Stomach (tissue), 9 donors: Measurements from ENCODE around the gene SRSF1. TPM values are rescaled to one million over a fixed set of nuclear protein-coding genes. Genes with fewer than 3 reads are reported as not detected.

Experiments
- DNase-seq, 2 donors: peaks; one replicate each; pipeline versions ENCODE4 v3.0.0 to v3.0.0-alpha.2; 2013 to 2019
- H3K27ac ChIP-seq, 5 donors: fragments of 200-600 bp in 4 of 5; sonication (generic) in 4 of 5; one replicate each; pipeline ENCODE4 v1.5.1; 2013 to 2019; ENCODE audit warnings: mild to moderate bottlenecking in 1 of 5, moderate library complexity in 1 of 5
- H3K27me3 ChIP-seq, 3 donors: fragments of 200-600 bp; sonication (generic); one replicate each; pipeline ENCODE4 v1.5.1; 2017 to 2019; ENCODE audit warnings: mixed run types in 1 of 3
- H3K36me3 ChIP-seq, 4 donors: fragments of 200-600 bp; sonication (generic); 1 replicate in 3 of 4; 2 replicates in 1 of 4; pipeline ENCODE4 v1.5.1; 2016 to 2019
- H3K4me1 ChIP-seq, 4 donors: fragments of 200-600 bp; sonication (generic); one replicate each; pipeline ENCODE4 v1.5.1; 2016 to 2019
- H3K4me3 ChIP-seq, 4 donors: fragments of 200-600 bp; sonication (generic) in 3 of 4; one replicate each; pipeline ENCODE4 v1.5.1; 2016 to 2019; ENCODE audit warnings: mild to moderate bottlenecking in 1 of 4
- H3K9me3 ChIP-seq, 4 donors: fragments of 200-600 bp; sonication (generic); one replicate each; pipeline ENCODE4 v1.5.1; 2016 to 2019
- CTCF ChIP-seq, 7 experiments: fragments of 450-650 bp in 4 of 7; fragments of 200-600 bp in 3 of 7; sonication (generic) in 3 of 7; IDR thresholded peaks; one replicate each; pipeline ENCODE4 v1.5.1; 2016 to 2019; ENCODE audit warnings: antibody characterized with exemption in 7 of 7, control low read depth in 2 of 7, mild to moderate bottlenecking in 1 of 7
- EP300 ChIP-seq: sonication (generic); formaldehyde crosslinking; IDR thresholded peaks from one replicate; pipeline ENCODE4 v1.6.1; 2017; ENCODE audit warnings: antibody characterized with exemption
- POLR2A ChIP-seq, 4 donors: fragments of 450-650 bp; IDR thresholded peaks; one replicate each; pipeline ENCODE4 v1.6.1; 2016; ENCODE audit warnings: antibody characterized with exemption in 4 of 4, control low read depth in 2 of 4, mild to moderate bottlenecking in 1 of 4, moderate library complexity in 1 of 4
- POLR2AphosphoS5 ChIP-seq, 3 donors: sonication (generic); formaldehyde crosslinking; IDR thresholded peaks; one replicate each; pipeline ENCODE4 v1.6.1; 2016; ENCODE audit warnings: antibody characterized with exemption in 3 of 3
- WGBS, 5 donors: extraction: QIAGEN DNeasy Blood & Tissue Kit in 3 of 5; methylation state at CpG; one replicate each; pipeline versions ENCODE4 v1.1.5 to v1.1.7; 2013 to 2018; 5-methylcytosine and 5-hydroxymethylcytosine counted together
- intact Hi-C: fragments of 100-400 bp; cut with DNase I; formaldehyde crosslinking; loops from one replicate; pipeline ENCODE4 v1.15.1; 2023; ENCODE audit warnings: low total_unique reads
- polyA plus RNA-seq, 3 donors: library from polyadenylated mRNA; stranded (reverse); fragments of 200-250 nt; gene quantifications; one replicate each; pipeline ENCODE4 v1.2.3, GENCODE V29; 2013
- total RNA-seq, 5 donors: library from RNA; depleted of rRNA; stranded (reverse); fragments of >200 nt; gene quantifications; one replicate each; pipeline versions ENCODE4 v1.1.0 to v1.2.3, GENCODE V29; 2014 to 2016
- donor health status: healthy with polysubstance abuse.
- donor health status: Bipolar disorder and iron deficiency.
- donor health status: healthy.

SRSF1 gene
- total and polyA plus RNA-seq, 8 donors: 81.7 to 351 (median 171) TPM

- intact Hi-C loops: no loop called here
- TF ChIP-seq POLR2A (IDR thresholded peaks at IDR 0.05) (no peak), CTCF (IDR thresholded peaks at IDR 0.05) (no peak), EP300 (no peak), POLR2AphosphoS5 (IDR thresholded peaks at IDR 0.05) (no peak)
Measured at GRCh38 chr17:58032691-58033415, 25.8 kb upstream of the SRSF1 start.

GRCh38 chr17:58028578-58028977 is 21.5 kb upstream of the SRSF1 start:
- Histone ChIP-seq H3K27ac (no peak overlapping the region), H3K4me1 (no peaks in the 10 kb centered on the region), H3K4me3 (no peak overlapping the region), H3K36me3 (no peaks in the 10 kb centered on the region), H3K27me3 (peaks cover 0 to 17% (median 3%) of the 10 kb centered on the region in 3 donors), H3K9me3 (no peaks in the 10 kb centered on the region)
- intact Hi-C loops: no loop called here
- no peak for DNase-seq
- no peak for TF ChIP-seq POLR2A (IDR thresholded peaks at IDR 0.05)
- no peak for TF ChIP-seq EP300
- no peak for TF ChIP-seq CTCF (IDR thresholded peaks at IDR 0.05)
- no peak for TF ChIP-seq POLR2AphosphoS5 (IDR thresholded peaks at IDR 0.05)

More at GRCh38 chr17:58032691-58033415, 25.8 kb upstream of the SRSF1 start:
- Histone ChIP-seq H3K27me3 (peaks cover 0 to 21% (median 3%) of the 10 kb centered on the region in 3 donors), H3K27ac (no peak overlapping the region), H3K36me3 (no peaks in the 10 kb centered on the region), H3K9me3 (no peaks in the 10 kb centered on the region), H3K4me1 (no peaks in the 10 kb centered on the region), H3K4me3 (no peak overlapping the region)
- DNase-seq: no peak
- WGBS, 5 donors: 55 to 60% (median 56%) methylated on average over 6 of the region's 6 CpGs

- no peak overlapping the region for H3K27ac ChIP-seq
- WGBS, 5 donors: 71 to 83% (median 79%) methylated on average over 9 of the region's 9 CpGs
Measured at GRCh38 chr17:58020401-58020800, 13.4 kb upstream of the SRSF1 start.

GRCh38 chr17:58019521-58019920 is 12.5 kb upstream of the SRSF1 start:
- H3K4me1 ChIP-seq: no peaks in the 10 kb centered on the region
- no peak overlapping the region for H3K27ac ChIP-seq
- H3K27me3 ChIP-seq: peaks cover 0 to 3% (median 0%) of the 10 kb centered on the region in 3 donors
- DNase-seq: no peak
- no peaks in the 10 kb centered on the region for H3K36me3 ChIP-seq
- intact Hi-C loops: loop anchor here (10.0 kb wide), 1 partner anchor 95 kb away; no protein-coding TSS in a partner anchor
- no peak overlapping the region for H3K4me3 ChIP-seq
- H3K9me3 ChIP-seq: no peaks in the 10 kb centered on the region
- TF ChIP-seq CTCF (IDR thresholded peaks at IDR 0.05): no peak
- TF ChIP-seq POLR2AphosphoS5 (IDR thresholded peaks at IDR 0.05): no peak
- no peak for TF ChIP-seq EP300
- no peak for TF ChIP-seq POLR2A (IDR thresholded peaks at IDR 0.05)

More at GRCh38 chr17:58020401-58020800, 13.4 kb upstream of the SRSF1 start:
- no peak overlapping the region for H3K4me3 ChIP-seq
- TF ChIP-seq POLR2AphosphoS5 (IDR thresholded peaks at IDR 0.05): no peak
- TF ChIP-seq EP300: no peak
- no peak for TF ChIP-seq POLR2A (IDR thresholded peaks at IDR 0.05)
- no peak for TF ChIP-seq CTCF (IDR thresholded peaks at IDR 0.05)
- H3K27me3 ChIP-seq: peaks cover 0 to 11% (median 0%) of the 10 kb centered on the region in 3 donors
- no peak for DNase-seq
- no peaks in the 10 kb centered on the region for H3K9me3 ChIP-seq
- no peaks in the 10 kb centered on the region for H3K36me3 ChIP-seq
- intact Hi-C loops: no loop called here
- no peaks in the 10 kb centered on the region for H3K4me1 ChIP-seq
